Kidney glomerular epithelial cell (primary cell): ENCODE measurements around the gene OSBP.
A peak's percentile ranks its signal among the peaks of the same experiment; 100 is the strongest.
"Not testable (repeated sequence)": the region's sequence is repeated elsewhere in the genome, so short reads cannot be mapped to it uniquely, and the experiment has no call there.

Experiments used
- DNase-seq: peaks from one replicate; lab custom pipeline; 2025; lab: John Stamatoyannopoulos, UW

OSBP gene

GRCh38 chr11:59615637-59616395 is at the start of gene OSBP:
OSBP (minus strand) TSS chr11:59615774; CDS start chr11:59615664, 110 bp downstream.
- peak; percentile 100 for DNase-seq

- no peak for DNase-seq
These were observed 45.0 kb upstream of the OSBP start for GRCh38 chr11:59660621-59661020.

GRCh38 chr11:59659981-59660380 is 44.4 kb upstream of the OSBP start:
- no peak for DNase-seq

- no peak for DNase-seq
These were observed 42.5 kb upstream of the OSBP start for GRCh38 chr11:59658036-59658435.

- DNase-seq, result no peak
These were observed 39.3 kb upstream of the OSBP start for GRCh38 chr11:59654893-59655292.

- DNase-seq, result no peak
These were observed 31.8 kb upstream of the OSBP start for GRCh38 chr11:59647245-59647980.

GRCh38 chr11:59644528-59644927 is 29.0 kb upstream of the OSBP start:
- DNase-seq, result no peak

GRCh38 chr11:59643390-59643789 is 27.8 kb upstream of the OSBP start:
- DNase-seq, result no peak

- no peak for DNase-seq
These were observed 25.6 kb upstream of the OSBP start for GRCh38 chr11:59641156-59641555.

- no peak for DNase-seq
These were observed 14.9 kb upstream of the OSBP start for GRCh38 chr11:59630493-59630892.

GRCh38 chr11:59629996-59630395 is 14.4 kb upstream of the OSBP start:
- no peak for DNase-seq

- DNase-seq, result not testable (repeated sequence)
These were observed 11.4 kb upstream of the OSBP start for GRCh38 chr11:59626969-59627368.

- no peak for DNase-seq
These were observed 10.1 kb upstream of the OSBP start for GRCh38 chr11:59625703-59626102.

- no peak for DNase-seq
These were observed 2.3 kb upstream of the OSBP start for GRCh38 chr11:59617876-59618275.

- no peak for DNase-seq
These were observed 915 bp upstream of the OSBP start for GRCh38 chr11:59616396-59616982.

- peak; percentile 25 for DNase-seq
These were observed 396 bp downstream of the OSBP start for GRCh38 chr11:59615120-59615636.

GRCh38 chr11:59614277-59615119 is 1.1 kb downstream of the OSBP start:
- no peak for DNase-seq

- DNase-seq, result no peak
These were observed 3.7 kb downstream of the OSBP start for GRCh38 chr11:59611570-59612565.

- DNase-seq, result no peak
These were observed 5.3 kb downstream of the OSBP start for GRCh38 chr11:59610289-59610688.

- DNase-seq, result no peak
These were observed 7.7 kb downstream of the OSBP start for GRCh38 chr11:59607703-59608454.
